ENCODE data around the gene NVL.

The NVL gene

DNA sequence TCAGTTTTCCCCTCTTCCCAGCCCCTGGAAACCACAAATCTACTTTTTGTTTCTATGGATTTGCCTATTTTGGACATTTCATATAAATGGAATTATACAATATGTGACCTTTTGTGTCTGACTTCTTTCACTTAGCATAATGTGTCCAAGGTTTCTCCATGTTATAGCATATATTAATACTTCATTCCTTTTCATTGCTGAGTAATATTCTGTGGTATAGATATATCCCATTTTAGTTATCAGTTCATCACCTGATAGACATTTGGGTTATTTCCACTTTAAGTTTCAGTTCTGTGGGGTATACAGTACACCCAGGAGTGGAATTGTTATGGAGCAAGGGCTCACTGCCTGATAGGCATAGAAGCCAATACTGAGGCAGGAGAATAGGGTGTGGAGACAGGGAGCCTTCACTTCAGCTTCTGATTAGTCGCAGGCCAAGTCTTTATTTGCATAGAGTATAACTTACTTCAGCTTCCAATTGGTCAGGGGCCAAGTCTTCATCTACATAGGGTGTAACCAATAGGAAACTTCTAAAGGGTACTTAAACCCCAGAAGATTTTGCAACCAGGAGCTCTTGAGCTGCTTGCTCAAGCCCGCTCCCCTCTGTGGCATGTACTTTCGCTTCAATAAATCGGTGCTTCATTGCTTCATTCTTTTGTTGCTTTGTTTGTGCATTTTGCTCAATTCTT, 8.3 kb upstream of the NVL start:
- no peak for DNase-seq (ENCODE audit: low spot score)

DNA sequence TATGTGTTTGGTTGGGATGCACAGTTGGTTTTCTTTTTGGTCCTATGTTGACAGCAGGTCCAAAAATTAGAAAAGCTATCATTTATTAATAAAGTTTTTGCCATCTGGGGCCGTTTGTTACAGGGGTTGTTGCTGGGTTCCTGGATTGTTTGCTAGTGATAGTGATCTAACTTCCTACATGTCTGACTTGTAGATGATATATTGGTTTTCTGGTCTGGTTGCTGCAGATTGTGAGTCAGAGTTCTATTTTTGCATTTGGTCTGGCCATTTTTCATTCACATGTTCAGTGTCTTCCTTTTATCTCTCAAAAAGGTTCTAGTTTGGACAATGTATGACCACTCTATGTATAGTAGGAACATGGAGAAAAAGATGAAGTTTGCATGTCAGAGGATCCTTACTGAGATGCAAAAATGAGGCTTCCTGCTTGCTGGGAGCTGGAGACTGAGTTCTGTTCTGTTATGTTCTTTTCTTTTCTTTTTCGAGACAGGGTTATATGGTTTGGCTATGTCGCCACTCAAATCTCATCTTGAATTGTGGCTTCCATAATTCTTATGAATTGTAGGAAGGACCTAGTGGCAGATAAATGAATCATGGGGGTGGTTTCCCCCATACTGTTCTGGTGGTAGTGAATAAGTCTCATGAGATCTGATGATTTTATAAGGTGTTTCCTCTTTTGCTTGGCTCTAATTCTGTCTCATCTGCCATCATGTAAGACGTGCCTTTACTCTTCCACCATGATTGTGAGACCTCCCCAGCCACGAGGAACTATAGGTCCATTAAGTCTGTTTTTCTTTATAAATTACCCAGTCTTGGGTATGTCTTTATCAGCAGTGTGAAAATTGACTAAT, 4.2 kb upstream of the NVL start:
- peak; percentile 85 for DNase-seq (ENCODE audit: low spot score)

DNA sequence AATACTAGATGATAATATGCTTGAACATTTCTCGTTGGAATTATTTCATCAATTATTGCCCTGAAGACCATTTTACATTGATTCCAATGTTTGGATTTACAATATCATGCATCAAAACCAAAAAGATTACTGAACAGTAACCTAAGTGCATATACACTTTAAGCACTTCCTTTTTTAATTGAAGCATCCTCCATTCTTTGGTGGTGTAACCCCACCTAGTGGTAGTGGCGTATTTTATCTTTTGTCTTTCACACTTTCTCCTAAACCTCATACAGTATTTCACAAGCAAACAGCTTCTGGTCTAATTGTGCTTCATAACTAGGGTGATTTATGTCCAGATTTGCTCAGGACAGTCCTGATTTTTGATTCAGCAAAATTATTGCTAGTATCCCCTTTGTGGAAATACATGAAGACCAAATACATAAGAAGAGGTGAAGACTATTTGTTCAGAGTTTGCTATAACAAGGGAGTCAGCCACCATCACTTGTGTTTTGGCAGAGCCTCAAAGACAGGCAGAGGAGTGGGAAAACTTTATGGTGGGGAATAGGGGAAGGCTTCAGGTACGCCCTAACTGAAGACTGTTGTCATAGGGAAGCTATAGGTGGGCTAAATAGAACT, 3.4 kb upstream of the NVL start:
- DNase-seq (ENCODE audit: low spot score), result peak; percentile 74

DNA sequence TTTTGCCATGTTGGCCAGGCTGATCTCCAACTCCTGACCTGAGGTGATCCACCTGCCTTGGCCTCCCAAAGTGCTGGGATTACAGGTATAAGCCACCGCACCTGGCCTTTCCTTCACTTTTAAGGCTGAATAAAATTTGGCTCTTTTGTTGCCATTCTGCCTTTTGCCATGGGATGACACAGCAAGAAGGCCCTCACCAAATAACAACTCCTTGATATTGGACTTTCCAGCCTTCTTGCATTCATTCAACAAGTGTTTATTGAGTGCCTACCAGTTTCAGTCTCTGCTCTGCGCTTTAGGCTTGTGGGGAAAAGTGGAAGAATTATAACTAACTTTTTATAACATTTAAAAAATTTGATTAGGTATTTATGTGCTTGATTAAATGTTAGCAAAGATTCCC, 1.9 kb upstream of the NVL start:
- no peak for DNase-seq (ENCODE audit: low spot score)

GRCh38 chr1:224331326-224331725, 1.4 kb upstream of the NVL start:
- DNase-seq (ENCODE audit: low spot score), result no peak

DNA sequence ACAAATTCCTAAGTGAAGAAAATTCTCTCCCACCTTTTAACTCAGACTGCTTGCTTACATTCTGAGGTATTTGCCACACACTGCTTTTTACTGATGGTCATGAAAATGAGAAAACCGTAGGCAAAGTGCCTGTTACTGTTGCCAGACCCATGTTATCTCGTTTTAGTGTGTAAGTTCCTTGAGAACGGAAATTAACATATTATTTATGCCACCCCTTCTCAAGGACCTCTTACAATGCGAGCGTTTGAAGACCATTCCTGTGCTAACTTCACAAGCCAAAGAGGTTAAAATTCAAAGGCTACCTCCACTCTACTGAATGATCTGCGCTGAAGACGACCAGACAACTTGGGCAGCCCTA, 509 bp downstream of the NVL start:
- no peak for DNase-seq (ENCODE audit: low spot score)

GRCh38 chr1:224328644-224329043, 1.3 kb downstream of the NVL start:
- DNase-seq (ENCODE audit: low spot score), result no peak

DNA sequence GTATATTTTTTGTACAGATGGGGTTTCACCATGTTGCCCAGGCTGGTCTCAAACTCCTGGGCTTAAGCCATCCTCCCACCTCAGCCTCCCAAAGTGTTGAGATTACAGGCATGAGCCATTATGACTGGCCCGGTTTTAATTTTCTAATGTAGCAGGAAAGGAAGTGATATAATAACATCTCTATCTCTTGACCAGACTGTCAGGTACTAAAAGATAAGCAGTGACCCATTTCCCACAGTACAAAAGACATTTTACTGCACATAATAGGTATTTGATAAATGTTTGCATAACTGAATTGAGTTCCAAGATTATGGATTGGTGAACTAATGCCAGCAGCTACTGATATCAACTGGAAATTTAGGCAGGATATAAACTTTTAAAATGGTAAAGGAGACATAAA, 4.0 kb downstream of the NVL start:
- DNase-seq (ENCODE audit: low spot score), result no peak

DNA sequence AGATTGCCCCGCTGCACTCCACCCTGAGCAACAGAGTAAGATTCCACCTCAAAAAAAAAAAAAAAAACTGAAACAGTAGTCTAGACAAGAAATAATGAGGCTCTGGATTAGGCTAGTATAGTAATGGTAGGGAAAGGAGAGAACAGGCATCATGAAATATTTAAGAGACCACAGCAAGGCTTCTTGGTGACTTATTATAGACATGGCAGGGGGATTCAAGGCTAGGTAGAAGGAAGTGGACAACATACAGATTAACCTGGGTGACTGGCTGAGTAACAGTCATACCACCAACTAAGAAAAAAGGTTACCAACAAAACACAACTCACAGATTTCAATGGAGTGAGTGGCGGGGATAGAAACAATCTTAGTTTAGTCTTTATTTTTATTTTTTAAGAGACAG, 8.3 kb downstream of the NVL start:
- DNase-seq (ENCODE audit: low spot score), result peak; percentile 84

DNA sequence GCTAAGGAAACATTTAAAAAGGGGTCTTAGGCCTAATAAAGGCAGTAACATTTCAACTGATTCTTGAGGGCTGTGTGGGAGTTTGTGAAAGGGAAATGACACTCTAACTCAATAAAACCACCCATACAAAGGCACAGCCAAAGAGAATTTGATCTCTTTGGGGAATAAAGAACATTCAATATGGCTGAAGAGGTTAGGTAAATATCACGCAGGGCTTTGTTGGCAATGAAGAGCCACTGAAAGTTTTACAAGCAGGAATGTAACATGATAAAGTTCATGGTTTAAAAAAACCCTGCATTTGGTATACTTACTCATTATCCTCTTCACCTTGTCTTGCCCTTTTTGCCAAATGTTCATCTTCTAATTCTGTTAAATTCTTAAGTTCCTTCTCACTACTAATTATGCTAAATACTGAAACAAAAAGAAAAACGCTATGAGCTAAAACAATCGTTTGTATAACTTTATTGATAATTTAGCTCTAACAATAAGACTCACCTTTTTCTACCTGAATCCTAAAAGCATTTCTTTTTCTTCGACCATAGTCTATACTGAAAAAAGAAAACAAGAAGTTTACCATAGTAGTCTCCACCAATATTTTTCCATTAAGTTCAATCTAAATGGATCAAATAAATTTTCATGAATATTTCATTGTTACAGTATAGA, 12.5 kb downstream of the NVL start:
- no peak for DNase-seq (ENCODE audit: low spot score)

DNA sequence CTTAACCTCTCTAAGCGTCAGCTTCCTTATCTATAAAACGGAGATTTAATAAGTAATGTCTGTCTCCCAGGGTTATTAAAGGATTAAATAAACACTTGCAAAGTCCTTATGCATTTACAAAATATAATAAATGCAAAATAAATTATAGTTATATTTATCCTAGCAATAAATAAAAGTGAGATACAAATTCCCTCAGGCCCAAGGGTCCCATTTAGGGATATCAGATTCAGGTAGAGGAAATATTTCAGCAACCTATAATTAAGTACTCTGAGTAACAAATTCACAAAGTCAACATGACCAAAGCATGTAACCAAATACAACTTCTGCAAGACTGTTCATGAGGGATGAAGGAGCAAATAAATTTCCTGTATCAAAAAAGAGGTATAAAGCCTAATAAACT, 17.9 kb downstream of the NVL start:
- no peak for DNase-seq (ENCODE audit: low spot score)

DNA sequence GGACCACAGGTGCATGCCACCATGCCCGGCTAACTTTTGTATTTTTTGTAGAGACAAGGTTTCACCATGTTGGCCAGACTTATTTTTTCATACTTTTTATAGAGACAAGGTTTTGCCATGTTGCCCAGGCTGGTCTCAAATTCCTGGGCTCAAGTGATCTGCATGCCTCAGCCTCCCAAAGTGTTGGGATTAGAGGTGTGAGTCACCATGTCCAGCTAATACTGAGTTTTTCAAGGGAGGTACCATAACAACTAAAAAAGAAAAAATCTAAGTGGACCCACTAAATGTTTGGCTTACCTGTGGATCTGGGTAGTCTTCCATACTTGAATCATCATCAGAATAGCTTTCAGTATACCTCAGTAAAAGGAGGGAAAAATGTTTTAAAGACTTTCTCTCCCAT, 18.5 kb downstream of the NVL start:
- peak; percentile 32 for DNase-seq (ENCODE audit: low spot score)

DNA sequence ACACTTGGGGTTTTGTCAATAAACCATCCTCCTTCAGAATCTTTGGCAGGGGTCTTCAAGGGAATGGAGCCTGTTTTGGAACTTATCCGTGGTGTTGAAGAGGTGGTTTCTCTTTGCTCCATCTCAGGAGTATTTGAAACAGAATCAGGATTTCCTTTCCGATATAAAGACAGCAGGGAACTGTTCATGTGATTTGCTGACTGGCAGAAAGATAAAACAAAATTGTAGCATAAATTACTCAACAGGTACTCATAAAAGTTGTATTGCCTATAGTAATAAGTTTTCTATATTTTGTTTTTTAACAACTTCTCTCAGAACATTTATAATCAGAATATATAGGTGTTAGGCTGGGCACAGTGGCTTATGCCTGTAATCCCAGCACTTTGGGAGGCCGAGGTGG, 21.9 kb downstream of the NVL start:
- DNase-seq (ENCODE audit: low spot score), result no peak

- no peak for DNase-seq (ENCODE audit: low spot score)
Observed at GRCh38 chr1:224304767-224305166, 25.2 kb downstream of the NVL start.

- DNase-seq (ENCODE audit: low spot score), result no peak
Observed at GRCh38 chr1:224302947-224303346, 27.0 kb downstream of the NVL start.

GRCh38 chr1:224301391-224301790, 28.6 kb downstream of the NVL start:
- no peak for DNase-seq (ENCODE audit: low spot score)

DNA sequence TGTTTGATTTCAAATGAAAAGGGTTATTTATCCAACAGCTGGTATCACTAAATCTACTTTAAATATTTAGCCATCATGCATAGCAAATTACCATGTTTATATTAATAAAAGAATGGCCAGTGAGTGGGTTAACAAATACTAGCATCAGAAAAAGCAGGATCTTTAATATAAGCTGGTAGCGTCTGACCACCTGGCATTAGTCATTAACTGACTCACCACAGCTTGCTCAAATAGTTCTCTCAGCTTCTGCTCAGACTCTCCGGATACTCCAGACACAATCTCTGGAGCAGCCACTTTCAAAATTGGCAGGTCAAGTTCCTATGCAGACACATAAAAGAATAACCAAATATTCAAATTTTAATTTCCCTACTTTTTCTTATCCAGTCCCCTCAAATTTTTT, 29.6 kb downstream of the NVL start:
- DNase-seq (ENCODE audit: low spot score), result peak; percentile 75

GRCh38 chr1:224298346-224299330, 31.3 kb downstream of the NVL start:
- no peak for DNase-seq (ENCODE audit: low spot score)

GRCh38 chr1:224294775-224295174, 35.2 kb downstream of the NVL start:
- no peak for DNase-seq (ENCODE audit: low spot score)

DNA sequence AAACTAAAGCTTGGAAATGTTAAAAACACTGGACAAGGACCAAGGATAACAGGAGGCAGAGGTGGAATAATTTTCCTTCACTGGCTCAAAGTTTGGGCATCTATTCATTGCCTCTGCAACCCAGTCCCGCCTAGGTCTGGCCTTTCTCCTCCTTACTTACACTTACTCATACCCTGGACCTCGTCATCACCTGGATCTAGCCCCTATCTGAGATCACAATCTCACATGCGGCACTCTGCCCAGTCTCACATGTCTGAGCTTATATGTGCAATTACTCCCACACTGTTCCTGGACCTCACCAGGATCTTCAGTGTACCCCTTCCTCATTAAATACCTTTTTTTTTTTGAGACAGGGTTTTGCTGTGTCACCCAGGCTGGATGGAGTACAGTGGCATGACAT, 37.6 kb downstream of the NVL start:
- DNase-seq (ENCODE audit: low spot score), result no peak

DNA sequence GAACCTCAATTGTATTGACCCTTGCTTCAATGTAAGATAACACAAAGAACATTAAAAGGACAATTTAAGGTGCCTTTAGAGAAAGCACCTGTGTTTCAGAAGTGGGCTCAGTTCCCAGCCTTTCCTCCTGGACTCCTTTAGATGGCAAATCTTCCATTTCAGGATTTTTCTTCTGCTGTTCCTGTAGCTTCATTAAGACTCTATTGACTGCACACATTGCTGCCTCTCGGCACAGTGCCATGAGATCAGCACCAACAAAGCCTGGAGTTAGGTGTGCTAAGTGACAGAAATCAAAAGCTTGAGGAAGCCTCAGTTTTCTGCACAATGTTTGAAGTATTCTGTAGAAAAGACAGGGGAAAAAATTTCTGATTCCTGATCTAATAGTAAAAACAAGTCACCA, 40.6 kb downstream of the NVL start:
- no peak for DNase-seq (ENCODE audit: low spot score)

- DNase-seq (ENCODE audit: low spot score), result no peak
Observed at GRCh38 chr1:224287714-224288113, 42.3 kb downstream of the NVL start.
